ENCODE results near the gene NCKAP5.
"Not testable (repeated sequence)": the region's sequence is repeated elsewhere in the genome, so short reads cannot be mapped to it uniquely, and the experiment has no call there.

Gene NCKAP5

DNA sequence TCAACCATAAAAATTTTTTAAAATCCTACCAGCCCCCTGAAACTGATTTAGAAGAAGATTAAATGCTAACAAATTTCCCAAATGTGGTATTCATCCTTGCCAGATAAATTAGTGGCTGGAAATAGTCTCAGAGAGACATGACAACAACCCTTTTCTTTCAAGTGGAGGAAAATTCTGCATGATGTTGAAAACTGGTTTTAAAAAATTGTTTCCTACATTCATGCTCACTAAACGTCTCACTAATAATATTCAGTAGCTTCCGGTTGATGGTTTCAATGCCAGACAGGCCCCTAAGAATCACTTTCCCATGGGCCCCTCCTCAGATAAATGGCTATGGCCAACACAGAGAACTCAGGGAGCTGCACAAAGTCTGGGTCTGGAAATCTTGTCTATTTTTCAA lies 43.2 kb downstream of the NCKAP5 start:
- no peak for DNase-seq (ENCODE audit: extremely low read depth in 1 of 2, low read depth in 1 of 2)

DNA sequence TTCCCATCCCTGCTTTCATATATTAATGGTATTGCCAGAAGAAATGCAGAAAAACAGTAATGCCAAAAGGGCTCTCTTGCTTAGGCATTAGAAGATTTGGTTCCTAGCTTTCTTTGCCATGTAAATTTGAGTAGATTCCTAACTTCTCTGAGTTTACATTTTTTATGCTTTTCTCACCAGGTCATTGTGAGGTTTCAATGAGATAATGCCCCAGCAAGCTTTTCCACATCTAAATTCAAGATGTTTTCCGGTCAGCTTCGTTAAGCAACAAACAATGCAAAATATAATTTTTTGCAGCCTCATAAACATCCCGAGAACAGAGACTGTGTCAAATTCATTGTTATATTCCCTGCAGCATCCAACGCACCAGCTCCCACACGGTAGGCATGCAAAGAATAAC lies 44.9 kb downstream of the NCKAP5 start:
- DNase-seq (ENCODE audit: extremely low read depth in 1 of 2, low read depth in 1 of 2), result no peak

DNA sequence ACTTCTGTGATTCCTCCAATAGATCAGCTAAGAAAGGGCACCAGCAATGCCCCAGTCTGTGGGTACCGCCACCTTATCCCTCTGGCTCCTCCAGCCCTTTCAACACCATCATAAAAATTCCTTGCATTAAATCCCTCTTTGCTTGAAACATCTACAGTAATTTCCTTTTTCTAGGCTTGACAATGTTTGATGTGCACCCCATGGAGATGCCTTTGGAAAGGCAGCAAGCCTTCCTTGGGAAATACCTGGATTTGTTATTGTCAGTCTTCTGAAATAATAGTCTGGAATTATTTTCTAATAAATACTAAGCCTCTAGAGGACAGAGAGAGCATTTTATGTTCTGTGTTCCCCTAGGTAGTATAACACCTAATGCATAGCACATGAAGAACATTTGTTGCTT lies 46.1 kb downstream of the NCKAP5 start:
- DNase-seq (ENCODE audit: extremely low read depth in 1 of 2, low read depth in 1 of 2), result no peak

DNA sequence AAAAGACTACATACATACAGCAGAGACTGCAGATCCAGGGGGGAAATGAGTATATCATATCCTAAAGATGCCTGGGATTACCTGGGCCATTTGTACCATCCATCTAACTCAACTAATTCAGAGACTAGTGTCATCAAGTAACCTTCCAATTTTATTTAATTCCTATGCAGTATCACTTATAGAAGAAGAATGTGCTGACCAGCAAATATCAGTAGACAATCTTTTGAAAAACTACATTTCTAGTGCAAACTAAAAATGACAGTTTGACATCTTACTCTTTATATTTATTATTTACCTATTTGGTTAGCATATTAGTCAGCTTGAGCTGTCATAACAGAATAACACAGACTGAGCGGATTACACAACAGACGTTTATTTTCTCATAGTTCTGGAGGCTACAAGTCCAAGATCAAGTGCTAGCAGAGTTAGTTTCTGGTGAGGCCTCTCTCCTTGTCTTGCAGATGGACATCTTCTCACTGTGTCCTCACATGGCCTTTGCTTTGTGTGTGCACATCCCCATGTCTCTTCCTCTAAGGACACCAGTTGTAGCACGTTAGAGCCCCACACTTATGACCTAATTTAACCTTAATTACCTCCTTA lies 47.0 kb downstream of the NCKAP5 start:
- DNase-seq (ENCODE audit: extremely low read depth in 1 of 2, low read depth in 1 of 2), result no peak

- DNase-seq (ENCODE audit: extremely low read depth in 1 of 2, low read depth in 1 of 2), result not testable (repeated sequence)
Observed at GRCh38 chr2:133519677-133520076, 48.6 kb downstream of the NCKAP5 start.

- DNase-seq (ENCODE audit: extremely low read depth in 1 of 2, low read depth in 1 of 2), result no peak
Observed at GRCh38 chr2:133518700-133519344, 49.4 kb downstream of the NCKAP5 start.

GRCh38 chr2:133517876-133518275 lies 50.4 kb downstream of the NCKAP5 start:
- no peak for DNase-seq (ENCODE audit: extremely low read depth in 1 of 2, low read depth in 1 of 2)

GRCh38 chr2:133516405-133517026 lies 51.7 kb downstream of the NCKAP5 start:
- no peak for DNase-seq (ENCODE audit: extremely low read depth in 1 of 2, low read depth in 1 of 2)

- no peak for DNase-seq (ENCODE audit: extremely low read depth in 1 of 2, low read depth in 1 of 2)
Observed at GRCh38 chr2:133515271-133515670, 53.0 kb downstream of the NCKAP5 start.

DNA sequence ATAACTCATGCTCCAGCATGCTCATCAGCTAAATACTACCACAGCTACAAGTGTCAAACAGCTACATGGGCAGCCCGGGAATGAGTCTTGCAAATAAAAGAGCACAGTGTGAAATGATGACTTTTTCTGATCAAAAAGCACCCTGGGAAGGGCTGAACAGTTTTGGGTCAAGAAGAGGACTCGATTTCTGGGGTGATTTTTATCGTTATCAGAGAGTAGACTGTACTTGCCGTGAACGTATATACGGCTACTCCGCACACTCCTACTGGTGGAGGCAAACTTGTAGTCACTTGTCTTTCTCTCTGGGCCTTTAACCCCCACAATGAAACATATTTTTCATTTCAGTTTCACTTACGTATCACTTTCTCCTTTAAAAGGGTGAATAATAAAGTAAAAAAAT lies 54.4 kb downstream of the NCKAP5 start:
- no peak for DNase-seq (ENCODE audit: extremely low read depth in 1 of 2, low read depth in 1 of 2)

- no peak for DNase-seq (ENCODE audit: extremely low read depth in 1 of 2, low read depth in 1 of 2)
Observed at GRCh38 chr2:133512121-133512520, 56.1 kb downstream of the NCKAP5 start.

DNA sequence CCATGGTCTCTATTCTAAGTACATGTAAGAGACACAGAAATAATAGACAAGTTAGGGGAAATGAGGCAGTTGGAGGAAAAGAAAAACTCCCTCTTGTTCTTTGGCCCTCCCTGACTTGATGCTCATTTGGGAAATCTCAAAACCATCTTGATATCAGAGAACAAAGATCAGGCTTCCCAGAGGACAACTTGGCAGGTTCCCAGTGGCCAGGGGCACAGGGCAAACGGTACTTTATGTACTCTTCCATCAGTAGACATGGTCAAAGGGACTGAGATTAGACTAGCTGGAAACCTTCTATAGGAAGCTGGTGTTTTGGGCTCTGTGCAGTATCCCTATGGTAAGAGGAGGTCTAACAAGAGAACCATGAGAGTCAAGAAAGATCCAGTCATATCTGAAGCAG lies 56.6 kb downstream of the NCKAP5 start:
- no peak for DNase-seq (ENCODE audit: extremely low read depth in 1 of 2, low read depth in 1 of 2)

DNA sequence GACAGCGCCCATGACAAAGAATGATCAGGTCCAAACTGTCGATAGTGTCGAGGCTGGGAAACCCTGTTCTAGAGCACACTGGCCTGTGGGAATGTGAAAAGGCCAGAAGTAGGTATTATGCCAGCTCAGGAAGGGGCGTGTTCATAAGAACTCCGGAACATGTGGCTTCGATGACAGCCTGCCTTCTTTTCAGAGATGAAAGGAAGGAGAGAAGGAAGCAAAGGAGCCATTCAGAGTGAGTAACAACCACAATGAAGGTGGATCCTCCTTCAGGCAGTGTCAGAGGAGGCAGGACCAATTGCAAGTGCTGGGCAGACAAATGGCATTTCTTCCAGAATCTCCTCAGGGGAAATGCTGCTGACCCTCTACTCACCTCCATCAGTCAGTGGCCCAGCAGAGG lies 58.5 kb downstream of the NCKAP5 start:
- no peak for DNase-seq (ENCODE audit: extremely low read depth in 1 of 2, low read depth in 1 of 2)

- no peak for DNase-seq (ENCODE audit: extremely low read depth in 1 of 2, low read depth in 1 of 2)
Observed at GRCh38 chr2:133508546-133509165, 59.6 kb downstream of the NCKAP5 start.

DNA sequence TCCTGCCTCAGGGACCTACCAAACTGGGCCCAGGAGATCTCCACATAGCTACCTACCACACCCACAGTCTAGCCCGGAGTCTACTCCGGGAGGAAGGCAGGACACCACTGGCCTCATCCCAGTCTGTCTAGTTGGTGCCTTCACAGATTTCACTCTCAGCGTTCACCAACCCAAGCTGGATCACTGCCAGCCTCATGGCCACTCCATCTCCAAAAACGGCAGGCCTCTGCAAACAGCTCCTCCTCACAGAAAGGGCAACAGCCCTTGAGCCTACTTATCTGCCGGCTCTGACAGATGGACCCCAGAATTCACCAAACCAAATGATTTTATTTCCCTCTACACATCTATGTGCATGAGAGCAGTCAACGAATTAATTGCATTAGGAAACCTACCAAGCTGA lies 61.3 kb downstream of the NCKAP5 start:
- no peak for DNase-seq (ENCODE audit: extremely low read depth in 1 of 2, low read depth in 1 of 2)

GRCh38 chr2:133504566-133505505 lies 63.4 kb downstream of the NCKAP5 start:
- no peak for DNase-seq (ENCODE audit: extremely low read depth in 1 of 2, low read depth in 1 of 2)

- DNase-seq (ENCODE audit: extremely low read depth in 1 of 2, low read depth in 1 of 2), result no peak
Observed at GRCh38 chr2:133503927-133504326, 64.3 kb downstream of the NCKAP5 start.

GRCh38 chr2:133503323-133503722 lies 64.9 kb downstream of the NCKAP5 start:
- no peak for DNase-seq (ENCODE audit: extremely low read depth in 1 of 2, low read depth in 1 of 2)

GRCh38 chr2:133502678-133503077 lies 65.6 kb downstream of the NCKAP5 start:
- DNase-seq (ENCODE audit: extremely low read depth in 1 of 2, low read depth in 1 of 2), result no peak

DNA sequence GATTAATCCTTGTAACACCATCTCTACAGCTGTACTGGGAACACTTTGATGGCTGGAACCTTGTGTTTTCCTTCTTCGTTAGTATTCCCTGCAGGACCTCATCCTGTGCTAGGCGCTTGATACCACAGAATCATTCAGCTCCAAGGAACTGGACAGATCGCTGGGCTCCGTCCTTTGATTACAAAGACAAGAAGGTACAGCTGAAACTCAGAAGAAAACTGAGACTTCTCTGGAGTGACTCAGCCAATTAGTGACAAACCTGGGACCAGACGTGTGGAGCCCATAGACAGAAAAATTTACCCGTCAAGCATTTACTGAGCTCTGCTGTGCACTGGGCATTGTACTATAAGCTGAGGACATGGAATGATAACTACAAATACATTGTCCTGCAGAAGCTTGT lies 67.3 kb downstream of the NCKAP5 start:
- no peak for DNase-seq (ENCODE audit: extremely low read depth in 1 of 2, low read depth in 1 of 2)
